HG03045 (cell line): ENCODE measurements around the gene EVI5.
"Not testable (repeated sequence)": the region's sequence is repeated elsewhere in the genome, so short reads cannot be mapped to it uniquely, and the experiment has no call there.

ENCODE experiments used
- ATAC-seq: cut with Tn5 transposase; IDR thresholded peaks from one replicate; pipeline ENCODE4 v1.9.1; 2021; ENCODE audit warnings: mild to moderate bottlenecking, moderate library complexity; ENCODE audit not compliant: unreplicated experiment

The EVI5 gene

DNA sequence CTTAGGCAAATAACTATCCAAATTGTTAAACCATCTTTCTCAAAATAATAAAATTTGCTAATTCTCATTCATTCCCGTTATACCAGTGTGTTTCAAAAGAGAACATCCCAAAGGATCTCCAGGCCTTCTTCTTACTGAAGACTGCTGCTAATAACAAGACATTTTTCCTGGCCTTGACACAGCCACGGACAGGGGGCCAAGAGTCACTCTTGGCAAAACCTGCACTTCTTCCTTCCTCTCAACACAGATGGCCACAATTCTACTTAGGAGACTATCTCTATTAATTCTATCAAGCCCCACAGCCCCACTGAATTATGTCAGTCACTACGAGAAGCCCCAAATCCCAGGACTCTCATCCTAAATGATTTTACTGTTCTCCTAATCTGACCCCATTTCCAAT is 86.0 kb downstream of the EVI5 start:
- no peak for ATAC-seq

DNA sequence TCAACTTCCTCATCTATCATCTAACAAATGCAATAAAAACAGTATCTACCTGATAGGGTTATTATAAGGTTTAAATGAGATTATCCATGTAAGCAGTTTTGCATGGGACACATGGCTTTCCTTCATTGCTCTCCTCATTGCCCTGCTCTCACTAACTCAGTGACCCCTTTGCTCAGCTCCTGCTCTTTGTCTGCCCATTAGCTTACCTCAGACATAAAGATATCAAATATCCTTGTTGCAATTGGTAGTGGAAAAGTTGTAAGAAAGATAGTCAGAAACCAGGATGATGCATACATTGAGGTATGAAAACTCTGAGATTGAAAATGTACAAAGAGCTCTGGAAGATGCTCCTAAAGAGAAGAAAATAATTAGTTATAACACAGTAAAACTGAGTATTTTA is 89.8 kb downstream of the EVI5 start:
- ATAC-seq = no peak

DNA sequence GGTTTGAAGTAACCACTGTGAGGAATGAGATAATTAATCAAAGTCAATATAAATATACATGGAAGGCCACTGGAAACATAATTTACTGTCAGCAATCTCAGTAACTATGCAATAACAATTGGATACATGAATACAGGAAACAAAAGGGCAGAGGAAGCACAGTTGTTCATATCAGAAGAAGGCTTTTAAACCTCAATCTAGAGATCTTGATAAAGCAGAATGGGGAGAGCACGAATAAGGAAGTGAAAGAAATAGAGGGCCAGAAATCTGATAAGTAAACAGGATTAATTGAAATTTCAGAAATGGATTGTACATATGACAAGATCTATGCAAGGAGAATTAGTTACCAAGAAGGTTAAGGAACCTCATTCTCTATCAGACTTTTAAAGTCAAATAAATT is 93.0 kb downstream of the EVI5 start:
- ATAC-seq = no peak

DNA sequence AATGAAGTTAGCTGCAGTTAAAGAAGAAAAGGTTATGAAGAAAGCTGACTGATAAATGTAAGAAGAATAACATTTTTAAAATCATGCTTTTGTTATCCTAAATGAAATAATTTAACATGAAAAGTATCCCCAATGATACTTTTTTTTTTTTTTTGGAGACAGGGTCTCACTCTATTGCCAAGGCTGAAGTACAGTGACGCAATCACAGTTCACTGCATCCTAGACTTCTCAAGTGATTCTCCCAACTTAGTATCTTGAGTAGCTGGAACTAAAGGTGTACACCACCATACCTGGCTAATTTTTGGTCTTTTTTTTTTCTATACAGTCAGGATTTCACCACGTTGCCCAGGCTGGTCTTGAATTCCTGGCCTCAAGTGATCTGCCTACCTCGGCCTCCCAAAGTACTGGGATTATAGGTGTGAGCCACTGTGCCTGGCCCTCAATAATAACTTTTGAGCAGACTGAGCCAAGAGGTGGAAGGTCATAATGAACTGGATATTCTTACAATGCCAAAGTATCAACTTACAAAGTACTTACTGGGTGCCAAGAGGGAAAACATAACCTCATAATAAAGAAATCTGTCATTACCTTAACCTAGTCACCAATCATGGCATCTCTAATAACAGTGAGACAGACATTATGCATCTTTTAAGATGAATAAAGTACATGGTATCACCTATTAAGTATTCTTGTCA is 94.5 kb downstream of the EVI5 start:
- no peak for ATAC-seq

DNA sequence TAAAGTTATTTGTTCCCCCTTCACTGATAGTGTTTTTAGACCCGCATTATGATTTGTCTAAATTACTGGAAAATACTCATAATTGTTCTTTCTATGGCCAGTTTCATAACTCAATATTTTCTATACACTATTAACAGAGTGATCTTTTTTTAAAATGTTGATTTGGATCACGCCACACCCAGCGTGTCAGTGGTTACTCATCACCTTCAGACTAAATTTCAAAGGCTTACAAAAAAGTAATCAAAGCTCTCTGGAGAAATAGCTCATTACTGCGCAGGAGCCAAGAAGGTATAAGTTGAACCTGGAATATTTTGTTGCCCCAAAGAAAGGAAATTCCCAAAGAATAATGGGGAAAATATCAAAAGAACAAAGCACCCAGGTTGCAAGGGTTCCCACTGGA is 104.9 kb downstream of the EVI5 start:
- no peak for ATAC-seq

DNA sequence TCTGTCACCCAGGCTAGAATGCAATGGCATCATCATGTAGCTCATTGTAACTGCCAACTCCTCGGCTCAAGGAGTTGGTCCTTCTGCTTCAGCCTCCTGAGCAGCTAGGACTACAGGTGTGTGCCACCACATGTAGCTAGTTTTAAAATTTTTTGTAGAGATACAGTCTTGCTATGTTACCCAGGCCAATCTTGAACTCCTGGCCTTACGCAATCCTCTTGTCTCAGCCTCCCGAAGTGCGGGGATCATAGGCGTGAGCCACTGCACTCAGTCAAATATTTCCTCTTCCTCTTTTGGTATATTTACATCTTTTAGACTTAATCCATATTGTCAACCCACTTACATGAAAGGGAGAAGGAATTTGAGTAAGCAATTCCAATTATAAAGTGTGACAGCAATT is 121.1 kb downstream of the EVI5 start:
- ATAC-seq = no peak

DNA sequence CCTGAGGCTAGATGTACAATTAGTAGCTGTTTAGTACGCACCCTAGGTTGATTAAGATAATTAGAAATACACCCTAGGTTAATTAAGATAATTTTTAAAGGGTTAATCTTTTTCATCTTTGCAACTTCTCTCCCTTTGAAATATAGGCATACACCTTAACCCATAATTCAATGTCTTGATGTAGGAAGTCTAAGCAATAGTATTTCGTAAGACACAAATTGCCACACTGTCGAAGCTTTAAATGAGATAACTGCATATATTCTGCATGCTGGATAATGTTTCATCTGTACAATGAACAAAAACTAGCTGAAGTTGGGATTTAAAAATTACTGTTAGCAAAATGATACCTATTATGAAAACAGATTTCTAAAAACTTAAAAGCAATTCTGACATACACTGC is 122.9 kb downstream of the EVI5 start:
- no peak for ATAC-seq

DNA sequence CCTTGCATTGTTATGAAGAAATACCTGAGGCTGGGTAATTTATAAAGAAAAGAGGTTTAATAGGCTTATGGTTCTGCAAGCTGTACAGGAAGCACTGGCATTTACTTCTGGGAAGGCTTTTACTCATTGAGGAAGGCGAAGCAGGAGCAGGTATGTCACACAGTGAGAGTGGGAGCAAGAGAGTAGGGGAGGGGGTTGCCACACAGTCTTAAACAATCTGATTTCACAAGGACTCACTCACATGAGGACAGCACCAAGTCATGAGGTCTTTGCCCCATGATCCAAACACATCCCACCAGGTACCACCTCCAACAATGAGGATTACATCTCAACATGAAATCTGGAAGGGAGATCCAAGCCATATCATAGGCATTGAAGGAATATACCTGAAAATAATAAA is 127.2 kb downstream of the EVI5 start:
- no peak for ATAC-seq

DNA sequence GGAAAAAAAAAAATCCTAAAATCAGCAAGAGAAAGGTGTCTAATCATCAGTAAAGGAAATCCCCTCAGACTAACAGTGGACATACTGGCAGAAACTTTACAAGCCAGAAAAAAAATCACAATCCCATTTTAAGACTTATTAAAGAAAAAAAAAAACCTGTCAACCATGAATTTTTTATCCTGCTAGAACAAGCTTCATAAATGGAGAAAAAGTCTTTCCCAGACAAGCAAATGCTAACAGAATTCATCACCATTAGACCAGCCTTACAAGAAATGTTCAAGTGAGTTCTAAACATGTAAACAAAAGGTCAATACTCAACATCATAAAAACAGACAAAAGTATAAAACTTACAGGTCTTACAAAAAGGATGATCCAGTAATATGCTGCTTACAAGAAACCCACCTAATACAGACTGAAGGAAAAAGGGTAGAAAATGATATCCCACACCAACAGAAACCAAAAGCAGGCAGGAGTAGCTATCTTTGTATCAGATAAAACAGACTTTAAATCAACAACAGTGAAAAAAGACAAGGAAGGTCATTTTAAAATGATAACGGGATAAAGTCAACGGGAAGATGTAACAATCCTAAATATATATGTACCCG is 129.6 kb downstream of the EVI5 start:
- no peak for ATAC-seq

DNA sequence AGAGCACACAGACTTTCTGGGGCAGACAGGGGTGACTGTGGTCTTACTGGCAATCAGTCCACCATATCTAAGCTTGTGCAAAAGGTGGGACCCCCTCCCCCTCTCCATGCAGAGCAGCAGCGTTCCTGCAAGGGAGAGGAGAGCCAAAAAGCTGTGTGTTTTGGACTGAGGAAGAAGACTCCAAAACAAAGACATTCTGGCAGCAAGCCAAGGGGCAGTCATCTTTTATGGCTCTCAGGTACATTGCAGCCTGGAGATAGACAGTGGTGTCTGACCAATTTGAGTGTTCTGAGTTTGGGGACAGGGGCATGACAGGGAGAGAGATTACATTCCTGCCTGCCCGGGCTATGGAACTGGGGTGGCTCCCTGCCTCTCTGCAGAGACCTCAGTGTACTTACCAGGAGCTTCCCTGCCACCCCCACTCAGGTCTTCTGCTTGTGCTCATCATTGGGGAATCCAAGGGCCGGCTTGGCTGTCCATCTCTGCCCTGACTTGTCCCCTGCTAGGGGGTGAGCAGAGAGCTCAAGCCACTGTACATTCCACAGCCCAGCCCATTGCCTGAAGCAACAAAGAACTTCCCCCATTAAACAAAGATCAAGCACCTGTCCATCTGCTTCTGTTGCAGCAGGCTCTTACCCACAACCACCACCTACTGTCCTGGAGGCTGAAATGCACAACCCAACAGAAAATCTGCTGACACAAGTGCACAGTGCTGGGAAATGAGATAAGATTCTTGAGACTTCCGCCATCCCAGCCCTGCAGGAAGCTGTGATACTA is 131.1 kb downstream of the EVI5 start:
- no peak for ATAC-seq

DNA sequence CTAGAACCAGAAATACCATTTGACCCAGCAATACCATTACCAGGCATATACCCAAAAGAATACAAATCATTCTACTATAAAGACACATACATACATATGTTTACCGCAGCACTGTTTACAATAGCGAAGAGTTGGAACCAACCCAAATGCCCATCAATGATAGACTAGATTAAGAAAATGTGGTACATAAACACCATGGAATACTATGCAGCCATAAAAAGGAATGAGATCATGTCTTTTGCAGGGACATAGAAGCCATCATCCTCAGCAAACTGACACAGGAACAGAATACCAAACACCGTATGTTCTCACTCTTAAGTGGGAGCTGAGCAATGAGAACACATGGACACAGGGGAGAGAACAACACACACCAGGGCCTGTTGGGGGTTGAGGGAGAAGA is 144.2 kb downstream of the EVI5 start:
- not testable (repeated sequence) for ATAC-seq

DNA sequence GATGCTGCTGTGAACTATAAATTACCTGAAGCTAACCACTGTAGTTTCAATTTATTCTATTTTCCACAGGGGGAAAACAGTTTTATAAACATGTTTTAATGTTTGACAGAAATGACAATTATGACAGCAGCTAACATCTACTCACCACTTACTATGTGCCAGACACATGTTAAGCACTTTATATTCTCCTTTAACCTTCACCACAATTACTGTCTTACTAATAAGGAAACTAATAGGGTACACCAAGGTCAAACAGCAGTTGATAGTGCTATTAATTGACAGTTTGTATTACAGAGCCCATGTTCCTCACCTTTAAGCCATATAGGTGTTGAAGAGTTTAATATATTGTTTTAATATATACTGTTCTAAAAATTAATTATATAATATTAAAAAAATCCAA is 146.4 kb downstream of the EVI5 start:
- ATAC-seq = no peak

DNA sequence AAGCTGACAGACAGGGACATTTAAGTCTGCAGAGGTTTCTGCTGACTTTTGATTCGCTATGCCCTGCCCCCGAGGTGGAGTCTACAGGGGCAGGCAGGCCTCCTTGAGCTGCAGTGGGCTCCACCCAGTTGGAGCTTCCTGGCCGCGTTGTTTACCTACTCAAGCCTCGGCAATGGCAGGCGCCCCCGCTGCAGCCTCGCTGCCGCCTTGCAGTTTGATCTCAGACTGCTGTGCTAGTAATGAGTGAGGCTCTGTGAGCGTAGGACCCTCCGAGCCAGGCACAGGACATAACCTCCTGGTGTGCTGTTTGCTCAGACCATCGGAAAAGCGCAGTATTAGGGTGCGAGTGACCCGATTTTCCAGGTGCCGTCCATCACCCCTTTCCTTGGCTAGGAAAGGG is 149.7 kb downstream of the EVI5 start:
- not testable (repeated sequence) for ATAC-seq

DNA sequence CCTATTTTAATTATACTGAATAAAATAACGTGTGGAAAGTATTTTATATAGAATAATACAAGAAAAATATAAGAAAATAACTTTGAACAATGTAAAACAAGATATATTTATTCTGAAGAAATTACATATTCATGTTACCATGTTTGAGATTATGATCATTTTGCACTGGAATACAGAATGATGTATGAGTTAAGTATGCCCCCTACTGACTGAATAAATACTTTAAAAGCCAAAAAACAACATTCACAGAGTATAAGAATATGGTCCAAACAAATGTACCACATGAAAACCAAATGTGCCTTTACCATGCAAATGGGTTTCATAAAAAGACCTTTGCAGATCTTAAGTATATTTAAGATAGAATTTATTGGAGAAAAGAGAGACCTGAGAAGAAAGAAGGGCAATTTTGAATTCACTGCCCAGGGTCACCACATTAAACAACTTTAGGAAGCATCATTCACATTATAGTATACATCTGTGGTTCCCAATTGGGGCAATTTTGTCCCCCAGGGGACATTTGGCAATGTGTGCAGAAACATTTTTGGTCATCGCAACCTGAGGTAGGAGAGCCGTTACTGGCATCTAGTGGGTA is 161.6 kb downstream of the EVI5 start:
- ATAC-seq = no peak

DNA sequence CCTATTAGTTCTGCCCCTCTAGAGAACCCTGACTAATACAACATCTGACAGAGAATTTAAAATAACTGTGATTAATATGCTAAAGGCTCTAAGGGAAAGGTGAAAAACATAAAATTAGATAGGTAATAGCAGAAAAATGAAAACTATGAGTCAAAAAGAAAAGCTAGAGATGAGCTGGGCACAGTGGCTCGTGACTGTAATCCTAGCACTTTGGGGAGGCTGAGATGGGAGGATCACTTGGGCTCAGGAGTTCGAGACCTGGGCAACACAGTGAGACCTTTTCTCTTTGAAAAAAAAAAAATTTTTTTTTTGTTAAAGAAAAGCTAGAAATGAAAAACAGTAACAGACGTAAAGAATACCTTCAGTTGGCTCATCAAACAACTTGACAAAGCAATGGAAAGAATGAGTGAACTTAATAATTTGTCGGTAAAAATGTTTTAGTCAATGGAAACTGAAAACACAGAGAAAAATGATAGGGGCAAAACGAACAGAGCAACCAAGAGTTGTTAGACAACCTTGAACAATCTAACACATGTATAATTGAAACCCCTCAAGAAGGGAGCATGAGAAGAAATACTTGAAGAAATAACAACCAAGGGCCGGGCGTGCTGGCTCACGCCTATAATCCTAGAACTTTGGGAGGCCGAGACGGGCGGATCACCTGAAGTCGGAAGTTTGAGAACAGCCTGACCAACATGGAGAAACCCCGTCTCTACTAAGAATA is 165.3 kb downstream of the EVI5 start:
- no peak for ATAC-seq

DNA sequence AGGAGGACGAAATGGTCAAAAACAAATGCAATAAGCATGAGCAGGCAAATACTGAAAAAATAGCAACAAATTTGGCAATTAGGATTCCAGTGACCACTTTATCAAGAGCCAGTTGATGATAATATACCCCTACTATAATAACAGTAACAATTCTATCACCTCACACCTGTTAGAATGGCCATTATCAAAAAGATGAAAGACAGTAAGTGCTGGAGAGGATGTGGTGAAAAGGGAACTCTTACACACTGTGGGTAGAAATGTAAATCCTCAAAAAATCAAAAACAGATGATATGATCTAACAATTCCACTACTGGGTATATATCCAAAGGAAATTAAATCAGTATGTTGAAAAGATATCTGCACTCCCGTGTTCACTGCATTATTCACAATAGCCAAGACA is 183.9 kb downstream of the EVI5 start:
- no peak for ATAC-seq

DNA sequence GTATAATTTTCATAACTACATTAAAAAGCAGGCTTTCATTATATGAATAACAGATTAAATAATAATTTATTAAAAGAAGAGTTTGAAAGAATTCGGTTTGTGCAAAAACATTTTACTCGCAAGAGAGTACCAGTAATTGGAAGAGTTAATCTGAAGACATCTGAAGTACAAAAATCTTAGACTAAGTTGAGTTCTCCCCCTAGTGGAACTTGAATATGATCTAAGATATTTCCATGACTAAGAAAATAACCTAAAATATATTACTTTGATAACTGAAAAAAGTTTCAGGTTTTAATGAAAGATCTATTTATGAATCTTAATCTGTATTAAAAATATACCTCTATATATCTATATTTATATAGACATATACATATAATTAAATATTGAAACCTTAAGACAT is 185.7 kb downstream of the EVI5 start:
- ATAC-seq = no peak

DNA sequence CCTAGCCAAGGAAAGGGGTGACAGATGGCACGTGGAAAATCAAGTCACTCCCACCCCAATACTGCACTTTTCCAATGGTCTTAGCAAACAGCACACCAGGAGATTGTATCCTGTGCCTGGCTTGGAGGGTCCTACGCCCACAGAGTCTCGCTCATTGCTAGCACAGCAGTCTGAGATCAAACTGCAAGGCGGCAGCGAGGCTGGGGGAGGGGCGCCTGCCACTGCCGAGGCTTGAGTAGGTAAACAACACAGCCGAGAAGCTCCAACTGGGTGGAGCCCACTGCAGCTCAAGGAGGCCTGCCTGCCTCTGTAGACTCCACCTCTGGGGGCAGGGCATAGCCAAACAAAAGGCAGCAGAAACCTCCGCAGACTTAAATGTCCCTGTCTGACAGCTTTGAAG is 195.5 kb downstream of the EVI5 start:
- ATAC-seq = not testable (repeated sequence)

DNA sequence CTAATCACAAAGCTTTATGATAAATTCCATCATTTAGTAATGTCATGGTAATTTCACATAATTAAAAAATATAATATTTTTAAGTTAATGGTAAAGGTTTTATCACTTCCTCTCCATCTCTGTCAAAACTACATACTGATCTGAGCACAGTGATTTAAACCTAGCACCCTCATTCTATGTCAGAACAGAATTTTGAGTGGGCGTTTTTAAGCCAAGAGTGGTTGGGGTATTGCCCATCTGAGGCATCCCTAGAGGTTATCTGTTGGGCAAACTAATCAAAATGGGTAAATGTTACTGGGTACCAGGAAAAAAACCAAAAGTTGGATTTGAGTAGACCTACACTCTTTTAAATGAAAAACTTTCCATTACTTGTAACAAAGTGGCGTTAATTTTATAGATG is 197.5 kb downstream of the EVI5 start:
- no peak for ATAC-seq

DNA sequence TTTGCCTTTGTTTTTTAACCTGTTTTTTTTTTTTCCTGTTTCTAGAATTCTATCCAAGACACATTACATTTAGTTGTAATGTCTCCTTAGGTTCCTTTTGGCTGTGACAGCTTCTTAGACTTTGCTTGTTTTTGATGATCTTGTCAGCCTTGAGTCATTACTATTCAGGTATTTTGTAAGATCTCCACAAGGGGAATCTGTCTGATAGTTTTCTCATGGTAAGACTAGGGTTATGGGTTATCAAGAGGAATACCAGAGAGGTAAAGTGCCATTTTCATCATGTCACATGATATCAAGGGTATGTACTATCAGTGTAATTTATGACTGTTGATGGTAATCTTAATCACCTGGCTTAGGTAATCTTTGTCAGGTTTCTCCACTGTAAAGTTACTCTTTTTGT is 199.1 kb downstream of the EVI5 start:
- ATAC-seq = no peak

DNA sequence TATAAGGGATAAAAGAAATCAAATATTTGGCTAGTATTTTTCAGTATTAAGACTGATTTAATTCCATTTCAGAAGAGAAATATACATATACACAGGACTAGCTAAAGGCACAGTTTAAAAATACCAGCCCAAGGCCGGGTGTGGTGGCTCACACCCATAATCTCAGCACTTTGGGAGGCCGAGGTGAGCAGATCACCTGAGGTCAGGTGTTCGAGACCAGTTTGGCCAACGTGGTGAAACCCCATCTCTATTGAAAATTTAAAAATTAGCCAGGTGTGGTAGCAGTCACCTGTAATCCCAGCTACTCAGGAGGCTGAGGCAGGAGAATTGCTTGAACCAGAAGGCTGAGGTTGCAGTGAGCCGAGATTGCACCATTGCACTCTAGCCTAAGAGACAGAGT is 200.1 kb downstream of the EVI5 start:
- ATAC-seq = not testable (repeated sequence)
